ENCODE results near the gene OTUB1. TPM values are rescaled to one million over a fixed set of nuclear protein-coding genes. Genes with fewer than 3 reads are reported as not detected.

OTUB1 gene
- total and polyA plus RNA-seq, 8 donors = 15.2 to 57.8 (median 26.0) TPM

DNA sequence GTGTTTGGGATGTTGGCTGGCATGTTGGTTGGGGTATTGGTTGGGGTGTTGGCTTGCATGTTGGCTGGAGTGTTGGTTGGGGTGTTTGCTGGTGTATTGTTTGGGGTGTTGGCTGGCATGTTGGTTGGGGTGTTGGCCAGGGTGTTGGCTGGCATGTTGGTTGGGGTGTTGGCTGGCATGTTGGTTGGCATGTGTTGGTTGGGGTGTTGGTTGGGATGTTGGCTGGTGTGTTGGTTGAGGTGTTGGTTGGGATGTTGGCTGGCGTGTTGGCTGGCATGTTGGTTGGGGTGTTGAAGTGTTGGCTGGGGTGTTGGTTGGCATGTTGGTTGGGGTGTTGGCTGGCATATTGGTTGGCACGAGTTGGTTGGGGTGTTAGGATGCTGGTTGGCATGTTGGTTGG lies 24.5 kb downstream of the OTUB1 start:
- ATAC-seq = no peak
- no peak for FAIRE-seq
- Histone ChIP-seq H3K27ac (no peak overlapping the region), H3K36me3 (no peaks in the 10 kb centered on the region), H3K4me3 (no peak overlapping the region), H3K9me3 (no peaks in the 10 kb centered on the region), H3K4me1 (peaks cover 0 to 9% (median 0%) of the 10 kb centered on the region in 3 donors), H3K27me3 (no peaks in the 10 kb centered on the region)
- 95 to 96% methylated on average over 2 of the region's 2 CpGs for WGBS, 2 donors
- no peak for DNase-seq
- TF ChIP-seq, protein P1, sequence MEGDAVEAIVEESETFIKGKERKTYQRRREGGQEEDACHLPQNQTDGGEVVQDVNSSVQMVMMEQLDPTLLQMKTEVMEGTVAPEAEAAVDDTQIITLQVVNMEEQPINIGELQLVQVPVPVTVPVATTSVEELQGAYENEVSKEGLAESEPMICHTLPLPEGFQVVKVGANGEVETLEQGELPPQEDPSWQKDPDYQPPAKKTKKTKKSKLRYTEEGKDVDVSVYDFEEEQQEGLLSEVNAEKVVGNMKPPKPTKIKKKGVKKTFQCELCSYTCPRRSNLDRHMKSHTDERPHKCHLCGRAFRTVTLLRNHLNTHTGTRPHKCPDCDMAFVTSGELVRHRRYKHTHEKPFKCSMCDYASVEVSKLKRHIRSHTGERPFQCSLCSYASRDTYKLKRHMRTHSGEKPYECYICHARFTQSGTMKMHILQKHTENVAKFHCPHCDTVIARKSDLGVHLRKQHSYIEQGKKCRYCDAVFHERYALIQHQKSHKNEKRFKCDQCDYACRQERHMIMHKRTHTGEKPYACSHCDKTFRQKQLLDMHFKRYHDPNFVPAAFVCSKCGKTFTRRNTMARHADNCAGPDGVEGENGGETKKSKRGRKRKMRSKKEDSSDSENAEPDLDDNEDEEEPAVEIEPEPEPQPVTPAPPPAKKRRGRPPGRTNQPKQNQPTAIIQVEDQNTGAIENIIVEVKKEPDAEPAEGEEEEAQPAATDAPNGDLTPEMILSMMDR (IDR thresholded peaks at IDR 0.05) = no peak
- intact Hi-C loops (cut with DNase I) = no loop called here

DNA sequence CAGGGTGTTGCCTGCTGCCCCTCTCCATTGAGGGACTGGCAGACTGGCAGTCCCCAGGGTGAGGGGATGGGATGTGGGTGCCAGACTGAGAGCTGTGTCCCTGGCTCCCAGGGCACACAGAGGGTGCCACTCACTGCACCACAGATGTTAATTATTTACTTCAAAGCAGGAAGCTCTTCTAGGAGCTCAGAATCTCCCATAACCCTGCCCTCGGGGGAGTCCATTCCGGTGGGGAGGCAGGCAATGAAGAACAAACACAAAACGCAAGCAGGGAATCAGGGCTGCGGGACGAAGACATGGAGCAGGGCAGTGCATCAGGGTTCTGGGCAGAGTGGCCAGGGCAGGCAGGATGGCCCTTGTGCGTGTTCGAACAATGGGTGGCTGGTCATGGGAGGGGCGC lies 25.1 kb downstream of the OTUB1 start:
- TF ChIP-seq, protein P1 (IDR thresholded peaks at IDR 0.05) = no peak
- DNase-seq (no peak), FAIRE-seq (no peak), ATAC-seq (no peak)
- intact Hi-C loops (cut with DNase I) = no loop called here
- Histone ChIP-seq H3K36me3 (no peaks in the 10 kb centered on the region), H3K4me1 (peaks cover 0 to 9% (median 0%) of the 10 kb centered on the region in 3 donors), H3K9me3 (no peaks in the 10 kb centered on the region), H3K27me3 (no peaks in the 10 kb centered on the region), H3K27ac (peak overlapping the region in 2 of 4 donors; percentile 11 to 41), H3K4me3 (no peak overlapping the region)
- 69 to 80% methylated on average over 8 of the region's 8 CpGs for WGBS, 2 donors

DNA sequence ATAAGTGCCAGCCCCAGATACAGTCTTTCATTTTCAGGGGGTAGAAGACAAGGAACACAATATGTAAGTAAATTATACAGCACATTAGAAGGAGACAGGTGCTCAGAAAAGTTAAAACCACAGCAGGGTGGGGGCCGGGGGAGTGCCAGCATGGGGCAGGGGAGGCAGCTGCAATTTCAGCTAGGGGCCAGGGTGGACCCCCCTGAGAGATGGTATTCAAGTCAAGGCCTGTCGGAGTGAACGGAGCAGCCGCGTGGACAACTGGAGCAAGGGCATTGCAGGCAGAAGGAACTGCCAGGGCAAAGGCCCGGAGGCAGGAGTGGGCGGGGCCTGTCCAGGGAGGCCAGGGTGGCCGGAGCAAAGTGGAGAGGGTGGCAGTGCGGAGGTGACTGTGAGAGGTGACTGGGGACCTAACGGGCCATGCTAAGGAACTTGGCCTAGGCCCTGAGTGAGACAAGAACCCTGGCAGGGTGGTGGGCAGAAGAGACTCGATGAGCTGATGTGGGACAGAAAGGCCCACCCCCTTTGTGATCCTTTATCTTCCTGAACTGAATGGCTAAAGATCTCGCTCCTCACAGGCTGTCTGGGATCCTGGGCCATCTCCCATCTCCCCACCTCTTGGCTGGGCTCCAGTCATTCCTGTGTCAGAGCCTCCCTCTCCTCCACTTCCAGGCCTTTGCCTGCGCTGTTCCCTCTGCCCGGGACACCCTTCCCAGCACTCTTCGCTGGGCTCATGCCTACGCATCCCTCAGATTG lies 27.1 kb downstream of the OTUB1 start:
- Histone ChIP-seq H3K27me3 (no peaks in the 10 kb centered on the region), H3K27ac (no peak overlapping the region), H3K4me1 (peaks cover 0 to 2% (median 0%) of the 10 kb centered on the region in 3 donors), H3K36me3 (no peaks in the 10 kb centered on the region), H3K4me3 (no peak overlapping the region), H3K9me3 (no peaks in the 10 kb centered on the region)
- TF ChIP-seq, protein P1 (IDR thresholded peaks at IDR 0.05) = no peak
- intact Hi-C loops (cut with DNase I) = no loop called here
- FAIRE-seq (no peak), ATAC-seq (no peak), DNase-seq (peak in 1 of 6 donors; percentile 67)
- WGBS, 2 donors = 95% methylated on average over 15 to 16 of the region's 16 CpGs

DNA sequence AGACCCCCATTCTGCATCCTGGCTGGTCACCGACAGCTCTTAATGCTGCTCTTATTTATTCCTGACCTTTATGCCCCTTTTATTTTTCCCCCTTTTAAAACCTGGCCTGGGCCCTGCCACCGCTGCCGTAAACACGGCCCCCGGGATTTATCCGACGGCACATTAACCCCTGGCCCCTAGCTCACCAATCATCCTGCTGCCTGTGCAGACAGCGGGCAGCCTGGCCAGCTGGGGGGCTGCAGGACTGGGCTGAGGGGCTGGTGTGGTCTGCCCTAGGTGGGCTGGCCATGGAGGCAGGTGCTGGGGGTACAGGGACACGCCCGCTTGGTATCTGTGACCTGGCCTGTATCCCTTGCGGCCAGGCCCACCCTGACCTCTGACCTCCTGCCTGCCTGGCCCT lies 28.1 kb downstream of the OTUB1 start:
- intact Hi-C loops (cut with DNase I) = no loop called here
- H3K27ac ChIP-seq = no peak overlapping the region
- H3K36me3 ChIP-seq = no peaks in the 10 kb centered on the region
- DNase-seq (peak in 1 of 6 donors; percentile 46), FAIRE-seq (no peak), ATAC-seq (no peak)
- WGBS, 2 donors = 95% methylated on average over 11 of the region's 11 CpGs
- H3K9me3 ChIP-seq = no peaks in the 10 kb centered on the region
- H3K27me3 ChIP-seq = no peaks in the 10 kb centered on the region
- peaks cover 0 to 9% (median 4%) of the 10 kb centered on the region in 3 donors for H3K4me1 ChIP-seq
- H3K4me3 ChIP-seq = no peak overlapping the region
- TF ChIP-seq, protein P1 (IDR thresholded peaks at IDR 0.05) = no peak

DNA sequence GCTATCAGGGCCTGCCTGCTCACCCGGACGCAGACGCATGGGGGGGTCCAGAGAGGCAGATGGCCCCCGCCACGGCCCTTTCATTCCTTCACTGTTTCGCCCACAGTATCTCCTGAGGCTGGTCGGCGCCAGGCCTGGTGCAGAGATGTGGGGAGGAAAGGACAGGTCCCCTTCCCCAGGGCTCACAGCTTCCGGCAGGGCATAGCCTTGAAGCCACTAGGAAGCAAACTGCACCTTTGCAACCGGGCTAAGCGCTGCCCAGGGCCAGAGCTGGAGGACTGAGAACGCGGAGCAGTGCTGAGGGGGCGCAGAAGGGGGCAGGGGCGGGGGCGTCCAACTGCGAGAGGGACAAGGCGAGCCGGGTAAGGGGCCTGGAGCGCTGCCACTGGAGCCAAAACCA lies 29.3 kb downstream of the OTUB1 start:
- intact Hi-C loops (cut with DNase I) = no loop called here
- TF ChIP-seq, protein P1 (IDR thresholded peaks at IDR 0.05) = no peak
- H3K27me3 ChIP-seq = no peaks in the 10 kb centered on the region
- H3K4me3 ChIP-seq = no peak overlapping the region
- no peaks in the 10 kb centered on the region for H3K36me3 ChIP-seq
- peak in 1 of 6 donors; percentile 72 for DNase-seq
- H3K27ac ChIP-seq = no peak overlapping the region
- H3K9me3 ChIP-seq = no peaks in the 10 kb centered on the region
- FAIRE-seq = no peak
- 89 to 92% methylated on average over 20 of the region's 20 CpGs for WGBS, 2 donors
- peaks cover 4 to 9% (median 5%) of the 10 kb centered on the region in 3 donors for H3K4me1 ChIP-seq
- no peak for ATAC-seq

All from pancreas (tissue), 10 donors.